ENCODE data around the gene FUT6. TPM values are rescaled to one million over a fixed set of nuclear protein-coding genes. Genes with fewer than 3 reads are reported as not detected.

FUT6 gene
- total and polyA plus RNA-seq, 4 donors: 2.6 to 14.0 (median 7.3) TPM

GRCh38 chr19:5864013-5864720 is 24.7 kb upstream of the FUT6 start (continued):
- TF ChIP-seq FOXA1 (IDR thresholded peaks at IDR 0.05): no peak
- TF ChIP-seq HNF4G (IDR thresholded peaks at IDR 0.05): no peak
- no peak for TF ChIP-seq GABPA (IDR thresholded peaks at IDR 0.05 in 1 of 2, conservative IDR thresholded peaks at IDR 0.05 in 1 of 2)

GRCh38 chr19:5863030-5863665 is 23.6 kb upstream of the FUT6 start:
- H3K27ac ChIP-seq (ENCODE audit: low read depth in 1 of 2, low read length in 2 of 2): no peak overlapping the region
- no peak for DNase-seq (ENCODE audit: low spot score)
- H3K4me1 ChIP-seq (ENCODE audit: control insufficient read depth in 4 of 4, insufficient read depth in 4 of 4, low read length in 3 of 4): no peaks in the 10 kb centered on the region
- H3K36me3 ChIP-seq (ENCODE audit: control insufficient read depth in 4 of 4, insufficient read depth in 3 of 4, low read depth in 1 of 4, low read length in 3 of 4): no peaks in the 10 kb centered on the region
- TF ChIP-seq FOXA1 (IDR thresholded peaks at IDR 0.05) (no peak), RXRA (IDR thresholded peaks at IDR 0.05) (no peak), FOXA2 (IDR thresholded peaks at IDR 0.05) (no peak), ZBTB33 (IDR thresholded peaks at IDR 0.05) (no peak), YY1 (IDR thresholded peaks at IDR 0.05) (no peak)
- no peak overlapping the region for H3K9ac ChIP-seq (ENCODE audit: low read depth in 1 of 2, low read length in 2 of 2)
- H3K9me3 ChIP-seq (ENCODE audit: control insufficient read depth in 4 of 4, low read length in 3 of 4): no peaks in the 10 kb centered on the region
- H3K27me3 ChIP-seq (ENCODE audit: control insufficient read depth in 4 of 4, insufficient read depth in 4 of 4, low read length in 3 of 4): no peaks in the 10 kb centered on the region
- no peak overlapping the region for H3K4me3 ChIP-seq (ENCODE audit: low read depth in 1 of 3, low read length in 3 of 3)
- 83% methylated on average over 11 of the region's 11 CpGs for WGBS

GRCh38 chr19:5857203-5858081 is 17.9 kb upstream of the FUT6 start:
- Histone ChIP-seq H3K9me3 (ENCODE audit: control insufficient read depth in 4 of 4, low read length in 3 of 4) (no peaks in the 10 kb centered on the region), H3K4me3 (ENCODE audit: low read depth in 1 of 3, low read length in 3 of 3) (no peak overlapping the region), H3K9ac (ENCODE audit: low read depth in 1 of 2, low read length in 2 of 2) (no peak overlapping the region), H3K36me3 (ENCODE audit: control insufficient read depth in 4 of 4, insufficient read depth in 3 of 4, low read depth in 1 of 4, low read length in 3 of 4) (no peaks in the 10 kb centered on the region), H3K27me3 (ENCODE audit: control insufficient read depth in 4 of 4, insufficient read depth in 4 of 4, low read length in 3 of 4) (no peaks in the 10 kb centered on the region), H3K27ac (ENCODE audit: low read depth in 1 of 2, low read length in 2 of 2) (no peak overlapping the region), H3K4me1 (ENCODE audit: control insufficient read depth in 4 of 4, insufficient read depth in 4 of 4, low read length in 3 of 4) (no peaks in the 10 kb centered on the region)
- 96% methylated on average over 18 of the region's 18 CpGs for WGBS
- no peak for DNase-seq (ENCODE audit: low spot score)
- TF ChIP-seq SP1 (IDR thresholded peaks at IDR 0.05): no peak
- TF ChIP-seq GABPA (IDR thresholded peaks at IDR 0.05 in 1 of 2, conservative IDR thresholded peaks at IDR 0.05 in 1 of 2): no peak
- no peak for TF ChIP-seq REST (IDR thresholded peaks at IDR 0.05)
- TF ChIP-seq HNF4G (IDR thresholded peaks at IDR 0.05): no peak
- no peak for TF ChIP-seq ATF3 (IDR thresholded peaks at IDR 0.05)
- no peak for TF ChIP-seq FOXA2 (IDR thresholded peaks at IDR 0.05)
- no peak for TF ChIP-seq CTCF (IDR thresholded peaks at IDR 0.05; ENCODE audit: low read depth, low read length, missing input control)
- TF ChIP-seq FOXA1 (IDR thresholded peaks at IDR 0.05): no peak
- TF ChIP-seq EGR1 (IDR thresholded peaks at IDR 0.05; ENCODE audit: low read depth in 2 of 2): no peak
- TF ChIP-seq HNF4A (conservative IDR thresholded peaks at IDR 0.05): no peak
- TF ChIP-seq YY1 (IDR thresholded peaks at IDR 0.05): no peak
- TF ChIP-seq TAF1 (conservative IDR thresholded peaks at IDR 0.05): no peak
- no peak for TF ChIP-seq RAD21 (IDR thresholded peaks at IDR 0.05)
- TF ChIP-seq RXRA (IDR thresholded peaks at IDR 0.05): no peak
- no peak for TF ChIP-seq NR2F2 (IDR thresholded peaks at IDR 0.05)
- TF ChIP-seq JUND (IDR thresholded peaks at IDR 0.05): no peak
- TF ChIP-seq MAX (IDR thresholded peaks at IDR 0.05): no peak

All from liver (tissue), 9 donors.